K562 (cell line): Measurements from ENCODE around the gene KCNJ2. TPM values are rescaled to one million over a fixed set of nuclear protein-coding genes. Genes with fewer than 3 reads are reported as not detected.

ENCODE experiments used
- CEBPB ChIP-seq: fragments of 450-650 bp; IDR thresholded peaks from 2 replicates; pipeline ENCODE4 v1.6.1; 2016; ENCODE audit warnings: missing genetic modification characterization, missing compliant biosample characterization
- FOXO4 ChIP-seq: fragments of 450-650 bp; formaldehyde crosslinking; IDR thresholded peaks from 2 replicates; pipeline ENCODE4 v1.4.0; 2020; ENCODE audit warnings: mild to moderate bottlenecking, moderate library complexity
- GTF2E2 ChIP-seq: fragments of 200-800 bp; sonication (Bioruptor generic); IDR thresholded peaks from 2 replicates; pipeline ENCODE4 v1.6.1; 2016; ENCODE audit warnings: missing genetic modification characterization, missing compliant biosample characterization
- HNRNPUL1 ChIP-seq: fragments of 200-400 bp; formaldehyde crosslinking; IDR thresholded peaks from 2 replicates; pipeline ENCODE4 v1.6.1; 2017; ENCODE audit warnings: low read length
- KLF1 ChIP-seq: fragments of 450-650 bp; IDR thresholded peaks from 2 replicates; pipeline ENCODE4 v1.6.1; 2016; ENCODE audit warnings: missing genetic modification characterization, missing compliant biosample characterization
- MGA ChIP-seq: fragments of 450-650 bp; IDR thresholded peaks from 2 replicates; pipeline ENCODE4 v1.6.1; 2016; ENCODE audit warnings: mild to moderate bottlenecking, moderate library complexity
- MNT ChIP-seq, 2 experiments: fragments of 450-650 bp; conservative IDR thresholded peaks; 2 replicates each; pipeline ENCODE4 v1.6.1; 2017; ENCODE audit warnings: mild to moderate bottlenecking in 2 of 2, moderate library complexity in 2 of 2
- NCOA1 ChIP-seq: fragments of 450-650 bp; IDR thresholded peaks from 2 replicates; pipeline ENCODE4 v1.6.1; 2016; ENCODE audit warnings: low read depth
- NELFE ChIP-seq: IDR thresholded peaks from 2 replicates; pipeline ENCODE4 v1.6.1; 2011; ENCODE audit warnings: mild to moderate bottlenecking; ENCODE audit not compliant: insufficient read depth, insufficient read length
- NFE2L1 ChIP-seq: fragments of 450-650 bp; IDR thresholded peaks from 2 replicates; pipeline ENCODE4 v1.6.1; 2016; ENCODE audit warnings: missing genetic modification characterization, low read depth, mild to moderate bottlenecking, missing compliant biosample characterization, moderate library complexity, borderline replicate concordance
- TARDBP ChIP-seq: fragments of 450-650 bp; IDR thresholded peaks from 2 replicates; pipeline ENCODE4 v1.6.1; 2016
- THAP7 ChIP-seq: fragments of 250-450 bp; sonication (Bioruptor Pico); IDR thresholded peaks from 2 replicates; pipeline ENCODE4 v1.5.0; 2021
- TRIM24 ChIP-seq, 2 experiments: fragments of 450-650 bp; IDR thresholded peaks; 2 replicates each; pipeline ENCODE4 v1.6.1; 2016
- polyA plus RNA-seq, 8 experiments: library from polyadenylated mRNA; depleted of rRNA in 4 of 8; stranded (reverse) in 5 of 8; unstranded in 3 of 8; fragments of >200 nt; fragmentation: Nextera tagmentation in 2 of 8; fragmentation: Illumina TruSeq in 1 of 8; extraction: Ambion mirVana in 2 of 8; extraction: Trizol in 1 of 8; gene quantifications; 2 replicates each; pipeline versions ENCODE4 v1.2.1 to v1.2.3, GENCODE V29; 2011 to 2014; ENCODE audit warnings: inconsistent platforms in 1 of 8, missing spikeins in 1 of 8
- total RNA-seq, 7 experiments: library from RNA; depleted of rRNA in 6 of 7; stranded (reverse); fragments of >200 nt in 6 of 7; fragmentation: Illumina TruSeq in 2 of 7; extraction: Trizol in 2 of 7; gene quantifications; 2 replicates each; pipeline versions ENCODE4 v1.2.1 to v1.2.3, GENCODE V29; 2011 to 2021; ENCODE audit warnings: low replicate concordance in 1 of 7

Gene KCNJ2
- total and polyA plus RNA-seq, 9 of the 15 experiments (the other 6 are each of a cell fraction or from before 2014, with no cell fraction given) = not detected

- TF ChIP-seq MGA = no peak; the same call in 1 of the 2 replicates
- peak; percentile 95 for TF ChIP-seq NCOA1
- peak; percentile 66 for TF ChIP-seq CEBPB (tag)
- TF ChIP-seq HNRNPUL1 = no peak
- TF ChIP-seq NELFE = no peak
- no peak for TF ChIP-seq THAP7 (CRISPR knock-in tag)
- TF ChIP-seq KLF1 (tag) = no peak
- TF ChIP-seq TRIM24 (IDR thresholded peaks at IDR 0.05) = no peak
- TF ChIP-seq MNT (conservative IDR thresholded peaks at IDR 0.05) = peak; percentile 58 to 63
- TF ChIP-seq TARDBP = peak; percentile 93; the same call in 1 of the 2 replicates
- TF ChIP-seq NFE2L1 = no peak
- TF ChIP-seq GTF2E2 (tag) = peak; percentile 73
- no peak for TF ChIP-seq FOXO4 (CRISPR knock-in tag)
These were observed 40.5 kb upstream of the KCNJ2 start (continued) for GRCh38 chr17:70128727-70129238.
